Progenitor cell of endocrine pancreas (in vitro differentiated cells): ENCODE measurements around the gene C16orf46. TPM values are rescaled to one million over a fixed set of nuclear protein-coding genes. Genes with fewer than 3 reads are reported as not detected.

ENCODE experiments used
- DNase-seq: peaks from one replicate; pipeline ENCODE4 v3.0.0; 2021; ENCODE audit warnings: low spot score; ENCODE audit not compliant: unreplicated experiment
- H3K27ac Mint-ChIP-seq: 2 replicates; pipeline ENCODE4 v1.8.0; 2021; ENCODE audit warnings: mild to moderate bottlenecking, moderate library complexity, mixed read lengths
- H3K27me3 Mint-ChIP-seq: 2 replicates; pipeline ENCODE4 v1.8.0; 2021; ENCODE audit warnings: mixed read lengths
- H3K36me3 Mint-ChIP-seq: 2 replicates; pipeline ENCODE4 v1.8.0; 2022; ENCODE audit warnings: mixed read lengths; ENCODE audit not compliant: insufficient read depth
- H3K4me1 Mint-ChIP-seq: 2 replicates; pipeline ENCODE4 v1.8.0; 2021; ENCODE audit warnings: low read depth, mixed read lengths
- H3K4me3 Mint-ChIP-seq: 2 replicates; pipeline ENCODE4 v1.8.0; 2021; ENCODE audit warnings: low read depth, mild to moderate bottlenecking, moderate library complexity, mixed read lengths
- H3K9me3 Mint-ChIP-seq: 2 replicates; pipeline ENCODE4 v1.8.0; 2021; ENCODE audit warnings: low read depth, mixed read lengths
- total RNA-seq: library from RNA; stranded (reverse); gene quantifications from 2 replicates; pipeline ENCODE4 v1.2.1, GENCODE V29; 2021
- TF ChIP-seq, protein P1 (sequence below): fragments of 200-600 bp; sonication (generic); IDR thresholded peaks from one replicate; pipeline ENCODE4 v1.5.0; 2021; ENCODE audit warnings: antibody characterized with exemption, mild to moderate bottlenecking; ENCODE audit not compliant: unreplicated experiment

Gene C16orf46
- total RNA-seq, 1 donor from 2014 or later, result 3.8 TPM

GRCh38 chr16:81067166-81067565 is 9.9 kb downstream of the C16orf46 start:
- Mint-ChIP-seq H3K4me3 (no peak overlapping the region), H3K9me3 (no peaks in the 10 kb centered on the region), H3K4me1 (no peaks in the 10 kb centered on the region), H3K27me3 (no peaks in the 10 kb centered on the region), H3K27ac (no peak overlapping the region), H3K36me3 (peaks cover 3% of the 10 kb centered on the region)
- TF ChIP-seq, protein P1, sequence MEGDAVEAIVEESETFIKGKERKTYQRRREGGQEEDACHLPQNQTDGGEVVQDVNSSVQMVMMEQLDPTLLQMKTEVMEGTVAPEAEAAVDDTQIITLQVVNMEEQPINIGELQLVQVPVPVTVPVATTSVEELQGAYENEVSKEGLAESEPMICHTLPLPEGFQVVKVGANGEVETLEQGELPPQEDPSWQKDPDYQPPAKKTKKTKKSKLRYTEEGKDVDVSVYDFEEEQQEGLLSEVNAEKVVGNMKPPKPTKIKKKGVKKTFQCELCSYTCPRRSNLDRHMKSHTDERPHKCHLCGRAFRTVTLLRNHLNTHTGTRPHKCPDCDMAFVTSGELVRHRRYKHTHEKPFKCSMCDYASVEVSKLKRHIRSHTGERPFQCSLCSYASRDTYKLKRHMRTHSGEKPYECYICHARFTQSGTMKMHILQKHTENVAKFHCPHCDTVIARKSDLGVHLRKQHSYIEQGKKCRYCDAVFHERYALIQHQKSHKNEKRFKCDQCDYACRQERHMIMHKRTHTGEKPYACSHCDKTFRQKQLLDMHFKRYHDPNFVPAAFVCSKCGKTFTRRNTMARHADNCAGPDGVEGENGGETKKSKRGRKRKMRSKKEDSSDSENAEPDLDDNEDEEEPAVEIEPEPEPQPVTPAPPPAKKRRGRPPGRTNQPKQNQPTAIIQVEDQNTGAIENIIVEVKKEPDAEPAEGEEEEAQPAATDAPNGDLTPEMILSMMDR, result no peak
- no peak for DNase-seq

GRCh38 chr16:81066681-81067080 is 10.4 kb downstream of the C16orf46 start:
- Mint-ChIP-seq H3K9me3 (no peaks in the 10 kb centered on the region), H3K27ac (no peak overlapping the region), H3K36me3 (peaks cover 3% of the 10 kb centered on the region), H3K27me3 (no peaks in the 10 kb centered on the region), H3K4me3 (no peak overlapping the region), H3K4me1 (no peaks in the 10 kb centered on the region)
- TF ChIP-seq, protein P1, result no peak
- DNase-seq, result no peak

GRCh38 chr16:81061871-81062608 is 15.0 kb downstream of the C16orf46 start:
- Mint-ChIP-seq H3K4me3 (no peak overlapping the region), H3K27ac (no peak overlapping the region), H3K27me3 (no peaks in the 10 kb centered on the region), H3K4me1 (no peaks in the 10 kb centered on the region), H3K36me3 (peaks cover 5% of the 10 kb centered on the region), H3K9me3 (no peaks in the 10 kb centered on the region)
- no peak for DNase-seq
- TF ChIP-seq, protein P1, result no peak

DNA sequence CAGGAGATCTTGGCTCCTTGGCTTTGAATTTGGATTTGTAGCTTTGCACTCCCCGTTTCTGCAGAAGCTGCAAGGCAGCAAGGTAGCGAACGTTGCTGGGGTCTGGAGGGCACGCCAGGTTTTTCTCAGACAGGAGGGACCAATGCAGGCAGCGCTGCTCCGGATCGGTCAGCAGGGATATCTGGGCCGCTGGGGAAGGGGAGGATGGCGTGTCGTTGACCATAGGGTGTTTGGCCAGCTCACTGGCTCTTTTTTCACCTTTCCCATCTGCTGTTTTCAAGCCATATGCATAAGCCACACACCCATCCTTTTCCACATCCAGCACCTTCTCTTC is 15.8 kb downstream of the C16orf46 start:
- Mint-ChIP-seq H3K36me3 (peaks cover 5% of the 10 kb centered on the region), H3K4me1 (no peaks in the 10 kb centered on the region), H3K27me3 (no peaks in the 10 kb centered on the region), H3K4me3 (no peak overlapping the region), H3K9me3 (no peaks in the 10 kb centered on the region), H3K27ac (no peak overlapping the region)
- TF ChIP-seq, protein P1, result no peak
- DNase-seq, result no peak

DNA sequence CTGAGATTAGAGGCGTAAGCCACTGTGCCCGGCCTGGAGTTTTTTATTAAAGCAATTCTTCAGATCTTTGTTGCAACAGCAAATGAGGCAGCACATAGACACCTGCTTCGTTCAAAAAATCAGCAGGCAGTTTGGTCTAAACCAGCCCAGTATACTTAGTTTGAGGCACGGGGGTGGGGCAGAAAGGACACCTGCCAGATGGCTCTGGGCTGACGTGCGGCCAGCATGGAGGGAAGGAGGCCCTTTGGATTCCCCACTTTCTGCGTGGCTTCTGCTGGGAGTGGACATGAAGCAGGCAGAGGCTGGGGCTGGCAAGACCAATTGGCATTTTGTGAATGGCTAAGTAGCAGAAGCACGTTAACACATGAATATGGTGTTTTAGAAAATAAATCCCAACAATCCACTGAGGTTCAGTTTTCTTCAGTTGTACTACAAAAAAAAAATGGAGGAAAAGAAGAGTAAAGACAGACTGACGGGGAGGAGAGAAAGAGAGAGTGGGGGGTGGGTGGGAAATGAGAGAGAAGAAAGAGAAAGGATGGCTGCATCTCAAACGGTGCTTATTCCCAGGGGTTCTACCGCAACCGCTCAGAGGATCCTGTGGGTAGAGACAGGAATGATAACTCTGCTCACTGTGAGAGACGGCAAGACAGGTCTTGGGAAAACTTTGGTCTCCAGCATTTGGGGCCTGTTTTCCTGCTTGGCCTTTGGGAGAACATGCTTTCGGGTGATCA is 16.3 kb downstream of the C16orf46 start:
- Mint-ChIP-seq H3K9me3 (no peaks in the 10 kb centered on the region), H3K27ac (no peak overlapping the region), H3K36me3 (peaks cover 5% of the 10 kb centered on the region), H3K4me3 (no peak overlapping the region), H3K27me3 (no peaks in the 10 kb centered on the region), H3K4me1 (no peaks in the 10 kb centered on the region)
- no peak for DNase-seq
- TF ChIP-seq, protein P1, result no peak
